Uterus (tissue), 4 donors: ENCODE data around the gene PPP2R2C. TPM values are rescaled to one million over a fixed set of nuclear protein-coding genes. Genes with fewer than 3 reads are reported as not detected.

Experiments
- DNase-seq, 2 donors: peaks; one replicate each; pipeline ENCODE4 v3.0.0-alpha.2; 2019 to 2020
- H3K27ac ChIP-seq, 2 donors: fragments of 200-600 bp; sonication (generic); 1 replicate in 1 of 2; 2 replicates in 1 of 2; pipeline ENCODE4 v1.5.1; 2016 to 2018
- H3K27me3 ChIP-seq, 2 donors: fragments of 200-600 bp; sonication (generic); one replicate each; pipeline ENCODE4 v1.5.1; 2018 to 2019; ENCODE audit warnings: control low read depth in 1 of 2
- H3K36me3 ChIP-seq, 2 donors: fragments of 200-600 bp; sonication (generic); one replicate each; pipeline ENCODE4 v1.5.1; 2019; ENCODE audit warnings: control low read depth in 1 of 2
- H3K4me1 ChIP-seq, 2 donors: fragments of 200-600 bp; sonication (generic); one replicate each; pipeline ENCODE4 v1.5.1; 2018 to 2019; ENCODE audit warnings: control low read depth in 1 of 2
- H3K4me3 ChIP-seq, 2 donors: fragments of 200-600 bp; sonication (generic); 1 replicate in 1 of 2; 2 replicates in 1 of 2; pipeline ENCODE4 v1.5.1; 2018 to 2019; ENCODE audit warnings: mild to moderate bottlenecking in 1 of 2
- H3K9me3 ChIP-seq, 2 donors: fragments of 200-600 bp; sonication (generic); one replicate each; pipeline ENCODE4 v1.5.1; 2019; ENCODE audit warnings: control low read depth in 1 of 2
- POLR2A ChIP-seq, 2 donors: fragments of 450-650 bp; IDR thresholded peaks; one replicate each; pipeline ENCODE4 v1.6.1; 2016; ENCODE audit warnings: antibody characterized with exemption in 2 of 2, mild to moderate bottlenecking in 1 of 2, moderate library complexity in 1 of 2
- intact Hi-C: fragments of 100-400 bp; cut with DNase I; formaldehyde crosslinking; loops from one replicate; pipeline ENCODE4 v1.15.1; 2023; ENCODE audit warnings: low total_unique reads
- total RNA-seq, 4 donors: library from RNA; depleted of rRNA in 3 of 4; stranded (reverse); fragments of >200 nt in 3 of 4; gene quantifications; one replicate each; pipeline versions ENCODE4 v1.1.0 to v1.2.4, GENCODE V29; 2014 to 2023
- TF ChIP-seq, protein P1 (sequence below), 4 experiments: fragments of 200-600 bp in 2 of 4; fragments of 450-650 bp in 2 of 4; sonication (generic) in 2 of 4; IDR thresholded peaks; one replicate each; pipeline ENCODE4 v1.5.1; 2016 to 2019; ENCODE audit warnings: antibody characterized with exemption in 4 of 4, mild to moderate bottlenecking in 2 of 4, moderate library complexity in 1 of 4
- donor health status: DM: yes; HTN: yes; CAD: no.

The PPP2R2C gene
- total RNA-seq, 4 donors from 2014 or later = 2.9 to 49.1 (median 27.3) TPM

DNA sequence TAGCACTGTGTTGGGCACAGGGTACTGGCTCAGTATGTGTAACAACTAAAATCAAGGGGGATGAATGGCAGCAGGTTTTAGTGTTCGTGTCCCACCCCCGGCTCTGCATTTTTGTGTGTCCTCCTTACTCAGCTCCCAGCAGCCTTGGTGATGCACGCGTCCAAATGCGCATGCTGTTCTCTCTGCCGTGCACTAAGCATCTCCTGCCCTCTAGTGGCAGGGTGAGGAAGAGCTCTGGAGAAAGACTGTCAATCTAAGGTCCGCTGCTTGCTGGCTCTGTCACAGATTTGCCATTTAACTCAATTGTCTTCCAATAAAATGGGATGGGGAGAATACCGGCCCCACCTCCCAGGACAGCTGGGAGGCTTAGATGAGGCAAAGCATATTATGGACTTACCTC lies 141.4 kb downstream of the PPP2R2C start:
- Histone ChIP-seq H3K27ac (no peak overlapping the region), H3K36me3 (no peaks in the 10 kb centered on the region), H3K27me3 (no peaks in the 10 kb centered on the region), H3K4me3 (no peak overlapping the region), H3K4me1 (no peaks in the 10 kb centered on the region), H3K9me3 (no peaks in the 10 kb centered on the region)
- no peak for DNase-seq
- no peak for TF ChIP-seq POLR2A (IDR thresholded peaks at IDR 0.05)
- TF ChIP-seq, protein P1, sequence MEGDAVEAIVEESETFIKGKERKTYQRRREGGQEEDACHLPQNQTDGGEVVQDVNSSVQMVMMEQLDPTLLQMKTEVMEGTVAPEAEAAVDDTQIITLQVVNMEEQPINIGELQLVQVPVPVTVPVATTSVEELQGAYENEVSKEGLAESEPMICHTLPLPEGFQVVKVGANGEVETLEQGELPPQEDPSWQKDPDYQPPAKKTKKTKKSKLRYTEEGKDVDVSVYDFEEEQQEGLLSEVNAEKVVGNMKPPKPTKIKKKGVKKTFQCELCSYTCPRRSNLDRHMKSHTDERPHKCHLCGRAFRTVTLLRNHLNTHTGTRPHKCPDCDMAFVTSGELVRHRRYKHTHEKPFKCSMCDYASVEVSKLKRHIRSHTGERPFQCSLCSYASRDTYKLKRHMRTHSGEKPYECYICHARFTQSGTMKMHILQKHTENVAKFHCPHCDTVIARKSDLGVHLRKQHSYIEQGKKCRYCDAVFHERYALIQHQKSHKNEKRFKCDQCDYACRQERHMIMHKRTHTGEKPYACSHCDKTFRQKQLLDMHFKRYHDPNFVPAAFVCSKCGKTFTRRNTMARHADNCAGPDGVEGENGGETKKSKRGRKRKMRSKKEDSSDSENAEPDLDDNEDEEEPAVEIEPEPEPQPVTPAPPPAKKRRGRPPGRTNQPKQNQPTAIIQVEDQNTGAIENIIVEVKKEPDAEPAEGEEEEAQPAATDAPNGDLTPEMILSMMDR (IDR thresholded peaks at IDR 0.05) = peak in 3 of 4 experiments; percentile 14 to 31 (median 22)
- intact Hi-C loops = loop anchor here (10.0 kb wide), 1 partner anchor 214 kb away; no protein-coding TSS in a partner anchor

DNA sequence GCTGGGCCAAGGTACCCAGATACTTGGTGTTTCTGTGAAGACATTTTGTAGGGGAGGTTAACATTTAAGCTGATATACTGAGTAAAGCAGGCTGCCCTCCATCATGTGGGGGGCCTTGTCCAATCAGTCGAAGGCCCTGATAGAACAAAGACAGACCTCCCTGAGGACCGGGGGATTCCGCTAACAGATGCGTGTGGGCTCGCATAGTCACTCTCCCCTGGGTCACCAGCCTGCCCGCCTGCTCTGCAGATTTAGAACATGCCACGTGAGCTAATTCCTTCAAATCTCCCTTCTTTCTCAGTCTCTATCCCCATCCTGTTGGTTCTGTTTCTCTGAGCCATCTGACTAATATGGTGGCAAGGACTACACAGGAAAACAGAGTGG lies 142.0 kb downstream of the PPP2R2C start:
- TF ChIP-seq, protein P1 (IDR thresholded peaks at IDR 0.05) = no peak
- no peak for TF ChIP-seq POLR2A (IDR thresholded peaks at IDR 0.05)
- intact Hi-C loops = loop anchor here (10.0 kb wide), 1 partner anchor 214 kb away; no protein-coding TSS in a partner anchor
- no peak overlapping the region for H3K27ac ChIP-seq

DNA sequence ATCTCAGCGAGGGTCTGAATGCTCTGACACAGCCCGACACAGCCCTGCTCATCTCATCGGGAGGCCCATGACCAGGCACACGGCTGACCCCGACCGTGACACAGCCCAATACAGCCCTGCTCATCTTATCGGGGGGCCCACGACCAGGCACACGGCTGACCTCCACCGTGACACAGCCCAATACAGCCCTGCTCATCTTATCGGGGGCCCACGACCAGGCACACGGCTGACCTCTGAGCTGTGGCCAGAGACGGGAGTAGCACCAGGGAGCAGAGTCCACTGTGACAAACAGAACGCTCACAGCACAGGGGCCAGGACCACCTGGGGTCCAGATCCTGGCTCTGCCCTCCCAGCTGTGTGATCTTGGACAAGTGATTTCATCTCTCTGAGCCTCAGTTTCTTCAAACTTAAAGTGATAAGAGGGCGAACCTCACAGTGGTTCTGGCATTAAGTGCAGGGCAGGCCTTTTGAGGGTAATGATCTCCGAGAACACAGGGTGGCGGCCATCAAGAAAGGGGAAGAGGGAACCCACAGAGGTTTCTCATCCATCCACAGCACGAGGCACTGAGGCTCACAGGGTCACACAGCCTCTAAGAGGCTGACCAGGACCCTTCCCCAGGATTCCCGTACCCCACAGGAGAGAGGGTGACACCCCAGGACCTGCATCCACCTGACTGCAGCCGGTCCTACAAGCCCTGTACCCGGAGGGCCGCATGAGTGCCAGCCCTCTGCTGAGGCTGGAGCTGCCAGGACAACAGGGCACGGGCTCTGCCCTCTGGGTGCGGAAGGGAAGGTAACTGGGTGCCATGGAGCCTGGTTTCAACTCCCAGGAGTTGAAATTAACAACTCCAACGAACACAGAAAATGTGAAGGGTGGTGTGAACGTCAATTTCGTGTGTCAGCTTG lies 142.7 kb downstream of the PPP2R2C start:
- Histone ChIP-seq H3K27ac (no peak overlapping the region), H3K27me3 (no peaks in the 10 kb centered on the region), H3K4me1 (no peaks in the 10 kb centered on the region), H3K9me3 (no peaks in the 10 kb centered on the region), H3K4me3 (no peak overlapping the region), H3K36me3 (no peaks in the 10 kb centered on the region)
- intact Hi-C loops = loop anchor here (10.0 kb wide), 1 partner anchor 215 kb away; no protein-coding TSS in a partner anchor
- TF ChIP-seq, protein P1 (IDR thresholded peaks at IDR 0.05) = no peak
- TF ChIP-seq POLR2A (IDR thresholded peaks at IDR 0.05) = no peak
- no peak for DNase-seq

More for the DNA sequence above, 142.0 kb downstream of the PPP2R2C start:
- Histone ChIP-seq H3K9me3 (no peaks in the 10 kb centered on the region), H3K36me3 (no peaks in the 10 kb centered on the region), H3K4me1 (no peaks in the 10 kb centered on the region), H3K4me3 (no peak overlapping the region), H3K27me3 (no peaks in the 10 kb centered on the region)
- DNase-seq = no peak

DNA sequence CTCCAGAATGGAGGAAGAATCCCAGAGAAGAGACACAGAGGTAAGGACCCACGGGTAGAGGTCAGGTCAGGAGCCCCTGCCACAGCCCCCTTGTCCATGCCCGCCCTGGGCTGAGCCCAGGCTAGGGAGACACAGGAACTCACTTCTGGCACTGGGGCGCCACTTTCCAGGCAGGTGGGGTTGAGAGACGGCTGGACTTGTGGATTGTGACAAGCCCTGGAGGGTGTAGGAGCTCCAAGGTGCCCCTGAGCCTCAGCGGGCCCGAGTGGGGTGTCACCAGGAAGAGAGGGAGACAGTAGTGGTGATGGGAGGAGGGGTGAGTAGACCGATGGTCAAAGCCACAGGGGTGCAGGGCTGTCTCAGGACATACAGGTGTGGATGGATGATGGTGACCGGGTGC lies 143.9 kb downstream of the PPP2R2C start:
- DNase-seq = no peak
- Histone ChIP-seq H3K4me1 (no peaks in the 10 kb centered on the region), H3K27me3 (no peaks in the 10 kb centered on the region), H3K4me3 (no peak overlapping the region), H3K9me3 (no peaks in the 10 kb centered on the region), H3K27ac (no peak overlapping the region), H3K36me3 (no peaks in the 10 kb centered on the region)
- intact Hi-C loops = no loop called here
- TF ChIP-seq, protein P1 (IDR thresholded peaks at IDR 0.05) = no peak
- TF ChIP-seq POLR2A (IDR thresholded peaks at IDR 0.05) = no peak
